ENCODE data around the gene CTNNA1. TPM values are rescaled to one million over a fixed set of nuclear protein-coding genes. Genes with fewer than 3 reads are reported as not detected.

The CTNNA1 gene
- total RNA-seq, 6 experiments from 2014 or later: 101 to 192 (median 123) TPM

DNA sequence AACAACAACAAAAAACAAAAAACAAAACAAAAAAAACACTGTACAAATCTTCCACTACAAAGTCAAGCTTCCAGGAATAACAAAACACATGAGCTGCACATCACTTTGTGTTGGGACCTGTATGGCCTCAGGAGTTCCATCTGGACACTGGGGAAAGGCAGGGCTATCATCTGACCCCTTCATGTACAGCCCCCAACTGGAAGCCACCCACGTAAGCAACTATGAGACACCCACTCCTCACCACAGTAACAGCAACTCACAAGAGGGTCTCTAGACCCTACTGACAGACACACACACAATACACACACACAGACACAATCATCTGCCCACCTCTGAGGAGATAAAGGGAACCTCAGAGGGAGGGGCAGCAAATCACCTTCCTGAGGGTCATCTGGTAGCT lies 203.6 kb downstream of the CTNNA1 start:
- Histone ChIP-seq H3K36me3 (no peaks in the 10 kb centered on the region), H3K27ac (no peak overlapping the region), H3K27me3 (no peaks in the 10 kb centered on the region), H3K4me3 (no peak overlapping the region), H3K4me1 (peaks cover 0 to 26% (median 8%) of the 10 kb centered on the region in 4 donors), H3K9me3 (no peaks in the 10 kb centered on the region)
- ATAC-seq: no peak
- WGBS (ENCODE audit: insufficient coverage, low coverage, low lambda C conversion rate, missing lambda C conversion rate): 100% methylated on average over 1 of the region's 1 CpG
- TF ChIP-seq POLR2A (IDR thresholded peaks at IDR 0.05): no peak
- TF ChIP-seq, protein P1, sequence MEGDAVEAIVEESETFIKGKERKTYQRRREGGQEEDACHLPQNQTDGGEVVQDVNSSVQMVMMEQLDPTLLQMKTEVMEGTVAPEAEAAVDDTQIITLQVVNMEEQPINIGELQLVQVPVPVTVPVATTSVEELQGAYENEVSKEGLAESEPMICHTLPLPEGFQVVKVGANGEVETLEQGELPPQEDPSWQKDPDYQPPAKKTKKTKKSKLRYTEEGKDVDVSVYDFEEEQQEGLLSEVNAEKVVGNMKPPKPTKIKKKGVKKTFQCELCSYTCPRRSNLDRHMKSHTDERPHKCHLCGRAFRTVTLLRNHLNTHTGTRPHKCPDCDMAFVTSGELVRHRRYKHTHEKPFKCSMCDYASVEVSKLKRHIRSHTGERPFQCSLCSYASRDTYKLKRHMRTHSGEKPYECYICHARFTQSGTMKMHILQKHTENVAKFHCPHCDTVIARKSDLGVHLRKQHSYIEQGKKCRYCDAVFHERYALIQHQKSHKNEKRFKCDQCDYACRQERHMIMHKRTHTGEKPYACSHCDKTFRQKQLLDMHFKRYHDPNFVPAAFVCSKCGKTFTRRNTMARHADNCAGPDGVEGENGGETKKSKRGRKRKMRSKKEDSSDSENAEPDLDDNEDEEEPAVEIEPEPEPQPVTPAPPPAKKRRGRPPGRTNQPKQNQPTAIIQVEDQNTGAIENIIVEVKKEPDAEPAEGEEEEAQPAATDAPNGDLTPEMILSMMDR (IDR thresholded peaks at IDR 0.05): no peak
- DNase-seq: no peak
- intact Hi-C loops (cut with DNase I): no loop called here

GRCh38 chr5:138960145-138960692 lies 207.0 kb downstream of the CTNNA1 start:
- Histone ChIP-seq H3K4me3 (no peak overlapping the region), H3K4me1 (peaks cover 0 to 8% (median 2%) of the 10 kb centered on the region in 4 donors), H3K36me3 (no peaks in the 10 kb centered on the region), H3K9me3 (no peaks in the 10 kb centered on the region), H3K27me3 (no peaks in the 10 kb centered on the region), H3K27ac (no peak overlapping the region)
- ATAC-seq (no peak), DNase-seq (no peak)
- 83% methylated on average over 4 of the region's 5 CpGs for WGBS (ENCODE audit: insufficient coverage, low coverage, low lambda C conversion rate, missing lambda C conversion rate)
- no peak for TF ChIP-seq POLR2A (IDR thresholded peaks at IDR 0.05)
- TF ChIP-seq, protein P1 (IDR thresholded peaks at IDR 0.05): no peak
- intact Hi-C loops (cut with DNase I): no loop called here

- Histone ChIP-seq H3K27ac (no peak overlapping the region), H3K4me1 (no peaks in the 10 kb centered on the region), H3K36me3 (no peaks in the 10 kb centered on the region), H3K27me3 (no peaks in the 10 kb centered on the region), H3K9me3 (no peaks in the 10 kb centered on the region), H3K4me3 (no peak overlapping the region)
- DNase-seq: no peak
- intact Hi-C loops (cut with DNase I): no loop called here
- no CpG with 5 or more reads among the region's 1 CpG for WGBS (ENCODE audit: insufficient coverage, low coverage, low lambda C conversion rate, missing lambda C conversion rate)
- ATAC-seq: no peak
- TF ChIP-seq, protein P1 (IDR thresholded peaks at IDR 0.05): no peak
- no peak for TF ChIP-seq POLR2A (IDR thresholded peaks at IDR 0.05)
These were observed 208.0 kb downstream of the CTNNA1 start for GRCh38 chr5:138961221-138961620.

GRCh38 chr5:138961729-138962128 lies 208.5 kb downstream of the CTNNA1 start:
- Histone ChIP-seq H3K4me3 (no peak overlapping the region), H3K4me1 (no peaks in the 10 kb centered on the region), H3K27me3 (no peaks in the 10 kb centered on the region), H3K9me3 (no peaks in the 10 kb centered on the region), H3K27ac (no peak overlapping the region), H3K36me3 (no peaks in the 10 kb centered on the region)
- DNase-seq (no peak), ATAC-seq (peak in 1 of 4 donors; percentile 26)
- no peak for TF ChIP-seq POLR2A (IDR thresholded peaks at IDR 0.05)
- TF ChIP-seq, protein P1 (IDR thresholded peaks at IDR 0.05): no peak
- intact Hi-C loops (cut with DNase I): no loop called here
- 95% methylated on average over 1 of the region's 1 CpG for WGBS (ENCODE audit: insufficient coverage, low coverage, low lambda C conversion rate, missing lambda C conversion rate)

Measured in right lobe of liver (tissue), 6 donors.